ENCODE data around the gene ZNF583.

ZNF583 gene

DNA sequence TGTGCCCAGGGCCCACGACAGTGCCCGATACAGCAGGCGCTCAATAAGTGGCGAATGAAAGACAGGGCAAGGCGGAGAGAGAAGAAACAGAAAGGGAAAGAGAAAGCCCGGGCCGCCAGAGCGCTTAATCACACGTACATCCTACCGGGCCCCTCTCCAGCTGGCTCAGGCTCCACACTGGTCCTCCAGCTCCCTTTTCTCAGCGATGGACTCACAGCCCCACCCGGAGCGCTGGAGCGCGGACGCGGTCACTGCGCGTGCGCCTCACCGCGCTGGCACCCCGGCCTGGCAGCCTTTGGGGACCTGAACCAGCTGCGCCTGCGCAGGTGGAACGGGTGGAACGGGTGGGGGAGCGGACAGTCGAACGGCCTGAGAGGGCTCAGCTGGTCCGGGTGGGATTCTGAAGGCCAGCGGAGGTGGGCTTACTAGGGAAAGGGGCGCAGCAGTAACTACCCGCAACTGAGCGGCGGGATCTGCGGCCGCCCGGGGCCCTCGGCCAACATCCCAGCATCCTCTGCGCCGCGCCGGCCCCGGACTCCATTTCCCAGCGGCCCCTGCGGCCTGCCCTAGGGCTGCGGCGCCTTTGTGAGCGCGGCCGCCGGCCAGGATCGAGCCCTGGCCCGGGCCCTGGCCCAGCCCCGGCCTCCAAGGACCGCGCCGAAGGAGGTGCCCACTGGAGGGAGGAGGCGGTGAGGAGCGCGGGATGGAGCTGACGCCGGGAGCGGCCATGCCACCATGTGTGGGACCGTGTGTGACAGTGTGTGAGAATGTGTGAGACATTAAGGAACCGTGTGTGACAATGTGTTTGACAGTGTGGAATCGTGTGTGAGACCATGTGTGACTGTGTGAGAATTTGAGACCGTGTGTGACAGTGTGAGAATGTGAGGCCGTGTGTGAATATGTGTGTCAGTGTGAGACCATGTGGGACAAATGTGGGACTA is at the start of gene ZNF583:
TSS of gene ZNF583 (plus strand) at position 569 of the 941 bp plus-strand sequence. CDS start 2,783 bp downstream, outside the sequence.
- DNase-seq, result peak; percentile 87

DNA sequence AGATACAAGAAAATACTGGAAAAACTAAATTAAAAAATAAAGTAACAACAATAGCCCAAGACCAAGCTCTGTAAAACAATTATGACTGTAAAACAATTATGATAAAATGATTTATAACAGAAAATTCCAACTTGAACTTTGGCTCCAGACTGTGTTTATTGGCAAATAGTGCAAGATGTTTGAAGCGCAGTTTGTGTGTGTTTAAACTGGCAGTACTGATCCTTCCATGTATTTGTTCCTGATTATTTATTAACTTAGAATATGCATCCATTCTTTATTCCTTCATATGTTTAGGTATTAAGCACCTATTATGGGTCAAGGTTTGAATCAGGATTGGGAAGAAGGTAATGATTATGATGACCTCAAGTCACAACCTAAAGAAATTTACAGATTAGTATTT is 48.6 kb upstream of the ZNF583 start:
- no peak for DNase-seq

DNA sequence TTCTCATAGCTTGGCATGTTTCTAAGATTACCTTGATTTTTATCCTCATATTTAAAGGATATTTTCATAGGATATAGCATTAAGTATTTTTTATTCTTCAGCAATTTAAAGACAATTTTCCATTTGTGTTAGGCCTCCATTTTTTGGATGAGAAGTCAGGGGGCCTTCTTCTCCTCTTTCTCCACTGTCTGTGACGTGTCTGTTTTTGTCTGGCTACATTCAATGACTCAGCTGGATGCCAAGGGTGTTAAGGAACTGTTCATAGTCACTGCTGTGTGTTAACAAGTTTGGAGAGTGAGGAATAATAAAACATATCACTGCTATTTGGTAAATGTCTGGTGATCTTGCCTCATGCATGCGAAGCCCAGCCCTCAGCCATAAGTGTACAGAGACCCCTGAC is 47.2 kb upstream of the ZNF583 start:
- DNase-seq, result no peak

DNA sequence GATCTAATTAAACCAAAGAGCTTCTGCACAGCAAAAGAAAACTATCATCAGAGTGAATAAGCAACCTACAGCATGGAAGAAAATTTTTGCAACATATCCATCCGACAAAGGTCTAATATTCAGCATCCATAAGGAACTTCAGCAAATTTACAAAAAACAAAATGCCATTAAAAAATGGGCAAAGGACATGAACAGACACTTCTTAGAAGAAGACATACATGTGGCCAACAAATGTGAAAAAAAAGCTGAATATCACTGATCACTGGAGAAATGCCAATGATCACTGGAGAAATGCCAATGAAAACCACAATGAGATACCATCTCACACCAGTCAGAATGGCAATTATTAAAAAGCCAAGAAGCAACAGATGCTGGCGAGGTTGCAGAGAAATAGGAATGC is 43.3 kb upstream of the ZNF583 start:
- no peak for DNase-seq

DNA sequence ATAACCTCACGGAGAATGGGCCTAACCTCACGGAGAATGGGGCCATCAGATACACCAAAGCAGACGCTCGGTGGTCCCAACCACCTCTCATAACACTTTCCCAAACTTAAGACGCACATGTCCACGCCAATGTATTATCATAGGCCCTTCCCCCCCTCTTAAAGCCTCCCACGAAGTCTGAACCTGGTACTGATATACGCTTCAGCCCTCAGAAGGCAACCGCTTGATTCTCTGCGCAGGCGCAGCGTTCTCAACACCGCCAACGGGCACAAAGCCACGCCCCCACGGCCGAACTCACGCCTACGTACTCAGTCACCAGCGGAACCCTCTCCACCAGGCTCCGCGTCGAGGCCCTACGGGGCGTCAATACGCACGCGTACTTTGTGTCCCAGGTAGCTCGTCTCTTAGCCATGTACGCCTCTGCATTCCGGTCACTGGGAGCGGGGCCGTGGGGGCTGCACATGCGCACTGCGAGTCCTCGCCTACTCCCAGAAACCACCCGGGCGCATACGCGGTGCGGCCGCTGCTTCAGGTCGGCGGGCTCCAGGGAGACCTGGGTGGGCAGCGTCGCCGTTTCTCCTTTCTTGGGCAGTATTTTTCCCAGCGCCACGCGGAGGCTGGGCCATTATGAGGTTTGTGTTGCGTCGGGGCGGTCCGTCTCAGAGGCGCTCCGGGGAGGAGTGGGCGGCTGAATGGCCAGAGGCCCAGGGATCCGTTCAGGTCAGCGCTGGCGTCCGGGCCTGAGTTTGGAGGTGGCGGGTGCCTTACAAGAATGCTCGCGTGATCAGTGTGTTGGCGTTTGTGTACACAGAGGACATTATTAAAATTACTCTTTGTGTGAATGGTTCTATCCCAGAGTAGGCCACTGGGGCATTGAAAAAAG is 36.1 kb upstream of the ZNF583 start:
- DNase-seq, result peak; percentile 50

DNA sequence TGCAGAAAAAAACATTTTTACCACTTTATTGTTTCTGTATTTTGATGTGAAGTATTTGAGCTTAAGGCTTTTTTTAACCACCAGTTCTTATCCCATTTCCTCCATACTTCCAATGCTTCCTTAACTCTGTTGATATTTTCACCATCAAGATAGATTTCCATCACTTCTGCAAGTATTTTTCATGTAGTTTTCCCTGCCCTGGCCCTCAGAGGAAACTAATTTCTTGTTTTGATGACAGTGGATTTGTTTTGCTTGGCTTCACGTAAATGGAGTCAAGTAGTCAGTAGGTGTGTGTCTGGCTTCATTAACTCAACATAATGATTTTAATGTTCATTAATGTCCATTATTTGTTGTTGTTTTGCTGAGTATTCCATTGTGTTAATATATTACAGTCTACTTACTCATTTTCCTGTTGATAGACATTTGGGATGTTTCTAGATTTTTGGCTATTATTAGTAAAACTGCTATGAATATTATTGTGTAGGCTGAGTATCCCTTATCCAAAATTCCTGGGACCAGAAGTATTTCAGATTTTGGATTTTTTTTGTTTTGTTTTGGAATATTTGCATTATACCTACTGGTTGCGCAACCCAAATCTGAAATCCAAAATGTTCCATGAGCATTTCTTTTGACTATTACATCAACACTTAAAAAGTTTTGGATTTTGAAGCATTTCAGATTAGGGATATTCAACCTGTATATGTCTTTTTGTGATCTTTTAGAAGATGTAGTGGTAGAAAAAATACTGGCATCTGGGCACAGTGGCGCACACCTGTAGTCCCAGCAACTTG is 34.1 kb upstream of the ZNF583 start:
- DNase-seq, result no peak

DNA sequence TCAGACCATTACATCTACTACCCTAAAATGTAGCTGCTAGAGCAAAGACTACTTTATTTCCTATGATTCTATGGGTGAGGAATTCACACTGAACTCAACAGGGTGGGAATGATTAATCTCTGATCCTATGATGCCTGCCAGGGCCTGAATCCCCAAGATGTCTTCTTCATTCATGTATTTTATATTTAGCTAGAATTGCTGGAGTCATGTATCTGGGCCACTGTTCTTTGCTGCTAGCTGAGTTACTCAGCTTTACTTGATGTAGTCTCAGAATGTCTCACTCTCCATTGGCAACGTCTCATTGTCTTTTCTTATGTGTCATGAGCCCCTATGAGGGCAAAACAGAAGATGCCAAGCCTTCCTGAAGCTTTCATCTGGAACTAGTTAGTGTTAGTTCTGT is 31.9 kb upstream of the ZNF583 start:
- no peak for DNase-seq

DNA sequence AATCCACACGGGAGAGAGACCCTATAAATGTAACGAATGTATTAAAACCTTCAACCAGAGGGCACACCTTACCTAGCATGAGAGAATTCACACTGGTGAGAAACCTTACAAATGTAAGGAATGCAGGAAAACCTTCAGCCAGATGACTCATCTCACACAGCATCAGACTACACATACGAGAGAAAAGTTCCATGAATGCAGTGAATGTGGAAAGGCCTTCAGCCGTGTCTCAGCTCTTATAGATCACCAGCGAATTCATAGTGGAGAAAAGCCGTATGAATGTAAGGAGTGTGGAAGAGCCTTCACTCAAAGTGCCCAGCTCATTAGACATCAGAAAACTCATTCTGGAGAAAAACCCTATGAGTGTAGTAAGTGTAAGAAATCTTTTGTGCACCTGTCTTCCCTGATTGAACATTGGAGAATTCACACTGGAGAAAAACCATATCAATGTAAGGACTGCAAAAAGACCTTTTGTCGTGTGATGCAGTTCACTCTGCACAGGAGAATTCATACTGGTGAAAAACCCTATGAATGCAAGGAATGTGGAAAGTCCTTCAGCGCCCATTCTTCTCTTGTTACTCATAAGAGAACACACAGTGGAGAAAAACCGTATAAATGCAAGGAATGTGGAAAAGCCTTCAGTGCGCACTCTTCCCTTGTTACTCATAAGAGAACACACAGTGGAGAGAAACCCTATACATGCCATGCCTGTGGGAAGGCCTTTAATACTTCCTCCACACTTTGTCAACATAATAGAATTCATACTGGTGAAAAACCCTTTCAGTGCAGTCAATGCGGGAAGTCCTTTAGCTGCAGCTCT is 26.8 kb upstream of the ZNF583 start:
- DNase-seq, result no peak

DNA sequence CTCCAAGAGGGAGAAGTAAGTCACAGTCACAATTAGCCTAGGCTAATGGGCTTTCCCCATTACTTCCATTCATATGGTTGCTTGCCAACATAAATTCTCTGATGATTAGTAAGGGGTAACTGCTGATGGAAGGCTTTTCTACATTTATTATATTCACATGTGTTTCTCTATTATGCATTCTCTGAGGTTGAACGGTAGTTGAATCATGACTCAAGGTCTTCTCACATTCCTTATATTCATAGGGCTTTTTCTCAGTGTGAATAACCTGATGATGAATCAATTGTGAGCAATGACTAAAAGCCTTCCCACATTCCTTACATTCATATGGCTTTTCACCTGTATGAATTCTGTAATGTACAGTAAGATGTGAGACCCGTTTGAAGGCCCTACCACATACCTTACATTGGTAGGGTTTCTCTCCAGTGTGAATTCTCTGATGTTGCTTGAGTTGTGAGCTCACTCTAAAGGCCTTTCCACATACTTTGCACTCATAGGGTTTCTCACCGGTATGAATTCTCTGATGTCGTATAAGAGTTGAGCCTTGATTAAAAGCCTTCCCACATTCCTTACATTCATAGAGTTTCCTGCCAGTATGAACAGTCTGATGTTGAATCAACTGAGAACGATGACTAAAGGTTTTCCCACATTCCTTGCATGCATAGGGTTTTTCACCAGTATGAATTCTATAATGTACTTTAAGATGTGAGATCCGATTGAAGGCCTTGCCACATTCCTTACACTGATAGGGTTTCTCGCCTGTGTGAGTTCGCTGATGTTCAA is 20.1 kb upstream of the ZNF583 start:
- no peak for DNase-seq

DNA sequence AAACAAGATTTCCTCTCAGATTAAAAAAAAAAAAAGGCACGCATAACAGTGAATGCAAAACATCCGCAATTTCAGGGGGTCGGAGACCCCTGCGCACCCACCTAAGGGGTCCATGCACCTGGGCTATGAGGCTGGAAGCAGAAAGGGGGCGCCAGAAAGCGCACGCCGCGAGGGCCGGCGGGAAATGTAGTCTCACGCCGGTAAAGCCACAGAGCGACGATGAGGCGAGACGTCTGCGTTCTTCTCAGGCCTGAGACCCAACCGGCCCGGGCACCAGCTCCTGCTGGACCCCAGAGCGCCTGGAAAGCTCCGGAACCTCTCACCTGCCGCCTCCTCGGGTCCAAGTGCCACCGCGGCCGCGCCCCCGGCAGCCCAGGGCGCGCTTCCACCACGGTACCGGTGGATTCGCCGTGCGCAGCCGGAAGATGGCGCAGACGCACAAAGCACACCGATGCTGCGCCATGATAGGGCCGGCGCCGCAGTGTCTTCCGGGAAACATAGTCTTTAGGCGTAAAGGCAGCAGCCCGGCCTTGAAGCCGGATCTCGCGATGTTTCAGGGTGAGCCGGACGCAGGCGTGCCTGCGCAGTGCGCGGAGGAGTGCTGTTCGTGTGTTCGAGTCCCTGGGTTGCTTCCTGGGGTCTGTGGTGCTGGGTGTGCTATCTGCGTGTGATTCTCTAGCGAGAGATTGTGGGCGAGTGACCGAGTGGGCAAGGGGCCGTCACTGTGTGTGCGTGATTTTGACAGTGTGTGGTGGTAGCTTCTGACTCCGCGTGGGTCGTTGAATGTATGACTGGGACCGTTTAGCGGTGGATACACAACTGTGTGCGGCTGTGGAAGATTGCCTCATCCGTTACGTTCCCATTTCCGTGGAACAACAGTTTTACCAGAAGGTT is 10.8 kb upstream of the ZNF583 start, which contains the start of gene ZNF582:
TSS of gene ZNF582 (minus strand) at position 416 of the 894 bp plus-strand sequence. CDS start 1,782 bp downstream, outside the sequence.
- peak; percentile 84 for DNase-seq

DNA sequence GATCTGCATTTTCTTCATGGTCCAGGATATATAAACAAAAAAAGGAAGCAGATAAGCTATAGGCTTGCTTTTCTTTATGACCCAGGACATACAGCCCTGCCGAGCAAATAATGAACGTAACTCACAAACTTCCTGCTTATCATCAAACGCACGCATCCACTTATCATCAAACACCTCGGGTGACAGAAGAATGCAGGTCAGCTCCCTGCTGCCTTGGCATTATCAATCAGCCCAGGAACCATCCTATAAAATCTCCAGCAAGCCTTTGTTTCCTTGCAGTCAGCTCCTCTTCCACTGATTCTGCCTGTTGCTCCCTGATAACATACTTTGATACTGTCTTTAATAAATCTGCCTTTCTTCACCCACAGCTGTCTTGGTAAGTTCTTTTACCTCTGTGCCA is 5.3 kb upstream of the ZNF583 start:
- DNase-seq, result no peak

DNA sequence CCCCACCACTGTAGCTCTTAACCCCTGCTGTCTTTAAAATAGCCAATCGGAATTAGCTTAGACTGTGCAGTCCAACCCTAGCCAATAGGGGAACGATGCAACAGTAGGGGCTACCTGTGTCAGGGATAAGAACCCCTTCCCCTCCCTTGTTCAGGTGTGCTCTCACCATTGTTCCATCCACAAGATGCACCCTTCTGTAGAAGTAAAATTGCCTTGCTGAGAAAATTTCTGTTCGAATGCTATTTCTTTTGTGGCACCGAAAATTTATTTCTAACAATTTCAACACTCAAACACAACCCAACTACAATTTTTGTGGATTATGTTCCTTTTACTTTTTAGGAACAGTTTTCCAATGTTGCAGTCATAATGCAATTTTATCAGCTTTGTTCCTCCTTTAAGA is 3.6 kb upstream of the ZNF583 start:
- no peak for DNase-seq

DNA sequence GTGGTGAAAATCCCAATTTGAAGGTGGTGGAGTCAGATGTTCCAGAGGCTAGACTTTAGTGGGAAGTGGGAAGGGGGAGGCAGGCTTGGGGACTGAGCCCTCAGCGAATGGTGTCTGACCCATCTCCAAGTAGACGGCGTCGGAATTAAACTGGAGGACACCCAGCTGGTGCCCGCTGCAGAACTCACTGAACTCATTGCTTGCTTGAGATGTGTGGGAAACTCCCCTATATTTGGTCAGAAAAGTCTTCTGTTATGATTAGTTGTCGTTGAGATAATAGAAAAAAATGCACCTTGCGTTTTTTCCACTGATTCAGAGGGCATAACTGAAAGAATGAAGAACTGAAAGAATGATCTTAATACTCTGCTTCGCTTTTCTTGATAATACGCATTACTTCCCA is 871 bp upstream of the ZNF583 start:
- no peak for DNase-seq

DNA sequence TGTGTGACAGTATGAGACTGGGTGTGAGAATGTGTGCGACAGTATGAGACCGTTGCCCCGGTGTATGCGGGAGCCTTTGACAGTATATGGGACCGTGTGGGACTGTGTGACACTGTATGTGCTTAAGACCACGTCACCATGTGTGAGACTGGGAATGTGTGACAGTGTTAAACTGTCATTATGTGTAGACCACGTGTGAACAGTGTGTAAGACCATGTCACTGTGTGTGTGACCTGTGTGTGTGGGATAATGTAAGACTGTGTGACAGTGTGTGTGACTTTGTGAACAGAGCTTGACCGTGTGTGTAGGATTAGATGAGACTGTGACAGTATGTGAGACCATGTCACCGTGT is 549 bp downstream of the ZNF583 start:
- no peak for DNase-seq

DNA sequence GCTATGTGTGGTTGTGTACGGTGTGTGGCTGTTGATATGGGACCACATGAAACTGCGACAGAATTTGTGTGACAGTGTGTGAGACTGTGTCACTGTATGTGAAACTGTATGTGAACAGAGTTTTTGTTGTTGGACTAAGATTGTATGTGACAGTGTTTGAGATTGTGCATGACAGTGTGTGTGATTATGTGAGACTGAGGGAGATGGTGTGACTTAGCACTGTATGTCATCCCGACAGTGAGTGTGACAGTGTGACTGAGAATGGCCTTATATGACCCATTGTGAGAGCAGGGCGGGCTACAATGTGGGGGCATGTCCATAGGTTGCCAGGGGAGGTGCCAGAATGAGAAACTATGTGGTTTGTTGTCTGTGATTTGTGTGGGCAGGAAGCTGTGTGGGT is 930 bp downstream of the ZNF583 start:
- no peak for DNase-seq

DNA sequence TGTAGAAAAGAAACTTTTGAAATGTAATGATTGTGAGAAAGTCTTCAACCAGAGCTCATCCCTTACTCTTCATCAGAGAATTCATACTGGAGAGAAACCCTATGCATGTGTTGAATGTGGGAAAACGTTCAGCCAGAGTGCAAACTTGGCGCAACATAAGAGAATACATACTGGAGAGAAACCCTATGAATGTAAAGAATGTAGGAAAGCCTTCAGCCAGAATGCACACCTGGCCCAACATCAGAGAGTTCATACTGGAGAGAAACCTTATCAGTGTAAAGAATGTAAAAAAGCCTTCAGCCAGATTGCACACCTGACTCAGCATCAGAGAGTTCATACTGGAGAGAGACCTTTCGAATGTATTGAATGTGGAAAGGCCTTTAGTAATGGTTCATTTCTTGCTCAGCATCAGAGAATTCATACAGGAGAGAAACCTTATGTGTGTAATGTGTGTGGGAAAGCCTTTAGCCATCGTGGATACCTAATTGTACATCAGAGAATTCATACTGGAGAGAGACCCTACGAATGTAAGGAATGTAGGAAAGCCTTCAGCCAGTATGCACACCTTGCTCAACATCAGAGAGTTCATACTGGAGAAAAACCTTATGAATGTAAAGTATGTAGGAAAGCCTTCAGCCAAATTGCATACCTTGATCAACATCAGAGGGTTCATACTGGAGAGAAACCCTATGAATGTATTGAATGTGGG is 19.3 kb downstream of the ZNF583 start:
- DNase-seq, result no peak

DNA sequence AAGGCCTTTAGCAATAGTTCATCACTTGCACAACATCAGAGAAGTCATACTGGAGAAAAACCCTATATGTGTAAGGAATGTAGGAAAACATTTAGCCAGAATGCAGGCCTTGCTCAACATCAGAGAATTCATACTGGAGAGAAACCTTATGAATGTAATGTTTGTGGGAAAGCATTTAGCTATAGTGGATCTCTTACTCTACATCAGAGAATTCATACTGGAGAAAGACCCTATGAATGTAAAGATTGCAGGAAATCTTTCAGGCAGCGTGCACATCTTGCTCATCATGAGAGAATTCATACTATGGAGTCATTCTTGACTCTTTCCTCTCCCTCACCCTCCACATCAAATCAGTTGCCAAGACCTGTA is 19.8 kb downstream of the ZNF583 start:
- no peak for DNase-seq

DNA sequence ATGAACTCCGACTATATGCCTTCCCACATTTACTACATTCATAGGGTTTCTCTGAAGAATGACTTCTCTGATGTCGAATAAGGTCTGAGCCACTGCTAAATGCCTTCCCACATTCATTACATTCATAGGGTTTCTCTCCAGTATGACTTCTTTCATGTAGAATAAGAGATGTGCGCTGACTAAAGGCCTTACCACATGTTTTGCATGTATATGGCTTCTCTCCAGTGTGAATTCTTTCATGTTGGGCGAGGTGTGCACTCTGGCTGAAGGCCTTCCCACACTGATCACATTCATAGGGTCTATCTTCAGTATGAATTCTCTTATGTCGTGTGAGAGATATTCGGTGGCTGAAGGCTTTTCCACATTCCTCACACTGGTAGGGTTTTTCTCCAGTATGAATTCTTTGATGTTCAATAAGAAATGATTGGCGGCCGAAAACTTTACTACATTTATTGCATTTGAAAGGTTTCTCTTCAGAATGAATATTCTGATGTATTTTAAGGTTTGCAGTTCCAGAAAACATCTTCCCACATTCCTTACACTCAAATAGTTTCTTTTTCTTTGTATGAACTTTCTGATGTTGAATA is 37.2 kb downstream of the ZNF583 start:
- DNase-seq, result no peak

DNA sequence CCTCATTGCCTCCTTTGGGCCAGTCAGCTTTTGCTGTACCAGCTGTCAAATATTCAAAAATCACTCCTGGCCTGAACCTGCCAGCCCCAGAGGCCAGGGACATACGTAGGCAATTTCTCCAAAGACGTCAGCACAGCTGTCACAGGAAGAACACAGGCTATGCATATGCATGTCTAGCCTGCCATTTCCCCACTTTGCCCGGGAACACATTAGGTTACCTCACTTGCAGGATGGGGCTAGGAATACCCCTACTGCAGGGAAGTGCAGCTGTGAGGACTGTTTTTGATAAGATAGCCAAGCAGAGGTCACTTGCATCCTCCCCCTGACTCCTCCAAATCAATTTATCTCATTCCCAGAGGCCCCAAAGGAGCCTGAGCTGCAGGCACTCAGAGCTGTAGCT is 70.2 kb downstream of the ZNF583 start:
- no peak for DNase-seq

Measured in activated effector memory CD4-positive, alpha-beta T cell treated with Interleukin-2 at 50 U/mL for 16 hours (primary cell).